K562 (cell line): Measurements from ENCODE around the gene MGAT5. TPM values are rescaled to one million over a fixed set of nuclear protein-coding genes. Genes with fewer than 3 reads are reported as not detected.

Experiments used
- SP2 ChIP-seq: IDR thresholded peaks from 2 replicates; pipeline ENCODE4 v1.6.1; 2011; ENCODE audit warnings: mild to moderate bottlenecking, low read depth, low read length, moderate library complexity; ENCODE audit not compliant: poor library complexity, severe bottlenecking; ENCODE audit errors: extremely low read depth
- ZNF184 ChIP-seq: sonication (generic); formaldehyde crosslinking; IDR thresholded peaks from 2 replicates; pipeline ENCODE4 v1.5.0; 2020; ENCODE audit warnings: missing genetic modification reagents
- polyA plus RNA-seq, 8 experiments: library from polyadenylated mRNA; depleted of rRNA in 4 of 8; stranded (reverse) in 5 of 8; unstranded in 3 of 8; fragments of >200 nt; fragmentation: Nextera tagmentation in 2 of 8; fragmentation: Illumina TruSeq in 1 of 8; extraction: Ambion mirVana in 2 of 8; extraction: Trizol in 1 of 8; gene quantifications; 2 replicates each; pipeline versions ENCODE4 v1.2.1 to v1.2.3, GENCODE V29; 2011 to 2014; ENCODE audit warnings: inconsistent platforms in 1 of 8, missing spikeins in 1 of 8
- total RNA-seq, 7 experiments: library from RNA; depleted of rRNA in 6 of 7; stranded (reverse); fragments of >200 nt in 6 of 7; fragmentation: Illumina TruSeq in 2 of 7; extraction: Trizol in 2 of 7; gene quantifications; 2 replicates each; pipeline versions ENCODE4 v1.2.1 to v1.2.3, GENCODE V29; 2011 to 2021; ENCODE audit warnings: low replicate concordance in 1 of 7
- TF ChIP-seq, protein P1 (sequence below): fragments of 450-650 bp; formaldehyde crosslinking; IDR thresholded peaks from 2 replicates; pipeline ENCODE4 v1.4.0; 2020; ENCODE audit warnings: mild to moderate bottlenecking, mixed read lengths
- TF ChIP-seq, protein P2 (sequence below): sonication (generic); formaldehyde crosslinking; IDR thresholded peaks from 2 replicates; pipeline ENCODE4 v1.8.0; 2023; ENCODE audit warnings: mild to moderate bottlenecking, missing genetic modification reagents
- TF ChIP-seq, protein P3 (sequence below), 2 experiments: fragments of 450-650 bp; formaldehyde crosslinking in 1 of 2; IDR thresholded peaks; 2 replicates each; pipeline versions ENCODE4 v1.4.0 to v1.6.1; 2014 to 2020; ENCODE audit warnings: mild to moderate bottlenecking in 2 of 2, borderline replicate concordance in 1 of 2, low read depth in 1 of 2
- TF ChIP-seq, protein P4 (sequence below): fragments of 450-650 bp; formaldehyde crosslinking; IDR thresholded peaks from 2 replicates; pipeline ENCODE4 v1.4.0; 2020; ENCODE audit warnings: mild to moderate bottlenecking, moderate library complexity
- TF ChIP-seq, protein P5 (sequence below): IDR thresholded peaks from 2 replicates; pipeline ENCODE4 v1.6.1; 2011; ENCODE audit warnings: borderline replicate concordance, low read depth, mild to moderate bottlenecking, moderate library complexity, low read length; ENCODE audit not compliant: insufficient read depth, poor library complexity, severe bottlenecking

MGAT5 gene
- total and polyA plus RNA-seq, 9 of the 15 experiments (the other 6 are each of a cell fraction or from before 2014, with no cell fraction given) = 1.6 to 18.6 (median 11.1) TPM

DNA sequence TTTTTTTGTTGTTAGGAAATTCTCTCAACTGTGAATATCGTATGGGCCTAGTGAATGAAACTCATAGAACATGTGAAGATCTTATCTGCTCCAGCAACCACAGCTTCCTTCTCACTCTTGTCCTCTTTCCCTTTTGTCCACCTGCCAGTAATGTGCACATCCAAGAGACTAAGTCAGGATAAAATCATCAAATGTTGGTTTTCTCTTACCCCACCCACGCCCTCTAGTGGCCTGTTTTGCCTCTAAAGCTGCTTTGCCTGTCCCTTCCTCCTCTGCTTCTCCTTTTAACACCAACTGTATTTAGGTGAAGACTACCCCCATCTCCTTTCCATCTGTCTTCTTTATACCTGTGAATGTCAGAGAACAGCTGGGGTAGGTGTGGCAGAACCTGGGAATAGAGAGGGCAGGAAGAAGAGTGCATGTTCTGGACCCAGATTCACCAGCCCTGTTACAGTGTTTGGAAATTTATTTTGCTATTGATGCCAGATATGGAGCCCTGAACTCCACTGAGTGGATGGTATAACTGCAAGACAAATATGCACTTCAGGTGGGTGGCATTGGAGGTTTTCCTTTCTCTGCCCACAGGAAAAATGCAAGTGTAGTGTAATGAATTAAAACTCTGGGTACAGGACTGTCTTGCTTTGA lies 8.4 kb upstream of the MGAT5 start (continued):
- TF ChIP-seq, protein P1, sequence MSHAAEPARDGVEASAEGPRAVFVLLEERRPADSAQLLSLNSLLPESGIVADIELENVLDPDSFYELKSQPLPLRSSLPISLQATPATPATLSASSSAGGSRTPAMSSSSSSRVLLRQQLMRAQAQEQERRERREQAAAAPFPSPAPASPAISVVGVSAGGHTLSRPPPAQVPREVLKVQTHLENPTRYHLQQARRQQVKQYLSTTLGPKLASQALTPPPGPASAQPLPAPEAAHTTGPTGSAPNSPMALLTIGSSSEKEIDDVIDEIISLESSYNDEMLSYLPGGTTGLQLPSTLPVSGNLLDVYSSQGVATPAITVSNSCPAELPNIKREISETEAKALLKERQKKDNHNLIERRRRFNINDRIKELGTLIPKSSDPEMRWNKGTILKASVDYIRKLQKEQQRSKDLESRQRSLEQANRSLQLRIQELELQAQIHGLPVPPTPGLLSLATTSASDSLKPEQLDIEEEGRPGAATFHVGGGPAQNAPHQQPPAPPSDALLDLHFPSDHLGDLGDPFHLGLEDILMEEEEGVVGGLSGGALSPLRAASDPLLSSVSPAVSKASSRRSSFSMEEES (CRISPR knock-in tag) = no peak
- TF ChIP-seq, protein P2, sequence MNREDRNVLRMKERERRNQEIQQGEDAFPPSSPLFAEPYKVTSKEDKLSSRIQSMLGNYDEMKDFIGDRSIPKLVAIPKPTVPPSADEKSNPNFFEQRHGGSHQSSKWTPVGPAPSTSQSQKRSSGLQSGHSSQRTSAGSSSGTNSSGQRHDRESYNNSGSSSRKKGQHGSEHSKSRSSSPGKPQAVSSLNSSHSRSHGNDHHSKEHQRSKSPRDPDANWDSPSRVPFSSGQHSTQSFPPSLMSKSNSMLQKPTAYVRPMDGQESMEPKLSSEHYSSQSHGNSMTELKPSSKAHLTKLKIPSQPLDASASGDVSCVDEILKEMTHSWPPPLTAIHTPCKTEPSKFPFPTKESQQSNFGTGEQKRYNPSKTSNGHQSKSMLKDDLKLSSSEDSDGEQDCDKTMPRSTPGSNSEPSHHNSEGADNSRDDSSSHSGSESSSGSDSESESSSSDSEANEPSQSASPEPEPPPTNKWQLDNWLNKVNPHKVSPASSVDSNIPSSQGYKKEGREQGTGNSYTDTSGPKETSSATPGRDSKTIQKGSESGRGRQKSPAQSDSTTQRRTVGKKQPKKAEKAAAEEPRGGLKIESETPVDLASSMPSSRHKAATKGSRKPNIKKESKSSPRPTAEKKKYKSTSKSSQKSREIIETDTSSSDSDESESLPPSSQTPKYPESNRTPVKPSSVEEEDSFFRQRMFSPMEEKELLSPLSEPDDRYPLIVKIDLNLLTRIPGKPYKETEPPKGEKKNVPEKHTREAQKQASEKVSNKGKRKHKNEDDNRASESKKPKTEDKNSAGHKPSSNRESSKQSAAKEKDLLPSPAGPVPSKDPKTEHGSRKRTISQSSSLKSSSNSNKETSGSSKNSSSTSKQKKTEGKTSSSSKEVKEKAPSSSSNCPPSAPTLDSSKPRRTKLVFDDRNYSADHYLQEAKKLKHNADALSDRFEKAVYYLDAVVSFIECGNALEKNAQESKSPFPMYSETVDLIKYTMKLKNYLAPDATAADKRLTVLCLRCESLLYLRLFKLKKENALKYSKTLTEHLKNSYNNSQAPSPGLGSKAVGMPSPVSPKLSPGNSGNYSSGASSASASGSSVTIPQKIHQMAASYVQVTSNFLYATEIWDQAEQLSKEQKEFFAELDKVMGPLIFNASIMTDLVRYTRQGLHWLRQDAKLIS (CRISPR knock-in tag) = no peak
- TF ChIP-seq, protein P3, sequence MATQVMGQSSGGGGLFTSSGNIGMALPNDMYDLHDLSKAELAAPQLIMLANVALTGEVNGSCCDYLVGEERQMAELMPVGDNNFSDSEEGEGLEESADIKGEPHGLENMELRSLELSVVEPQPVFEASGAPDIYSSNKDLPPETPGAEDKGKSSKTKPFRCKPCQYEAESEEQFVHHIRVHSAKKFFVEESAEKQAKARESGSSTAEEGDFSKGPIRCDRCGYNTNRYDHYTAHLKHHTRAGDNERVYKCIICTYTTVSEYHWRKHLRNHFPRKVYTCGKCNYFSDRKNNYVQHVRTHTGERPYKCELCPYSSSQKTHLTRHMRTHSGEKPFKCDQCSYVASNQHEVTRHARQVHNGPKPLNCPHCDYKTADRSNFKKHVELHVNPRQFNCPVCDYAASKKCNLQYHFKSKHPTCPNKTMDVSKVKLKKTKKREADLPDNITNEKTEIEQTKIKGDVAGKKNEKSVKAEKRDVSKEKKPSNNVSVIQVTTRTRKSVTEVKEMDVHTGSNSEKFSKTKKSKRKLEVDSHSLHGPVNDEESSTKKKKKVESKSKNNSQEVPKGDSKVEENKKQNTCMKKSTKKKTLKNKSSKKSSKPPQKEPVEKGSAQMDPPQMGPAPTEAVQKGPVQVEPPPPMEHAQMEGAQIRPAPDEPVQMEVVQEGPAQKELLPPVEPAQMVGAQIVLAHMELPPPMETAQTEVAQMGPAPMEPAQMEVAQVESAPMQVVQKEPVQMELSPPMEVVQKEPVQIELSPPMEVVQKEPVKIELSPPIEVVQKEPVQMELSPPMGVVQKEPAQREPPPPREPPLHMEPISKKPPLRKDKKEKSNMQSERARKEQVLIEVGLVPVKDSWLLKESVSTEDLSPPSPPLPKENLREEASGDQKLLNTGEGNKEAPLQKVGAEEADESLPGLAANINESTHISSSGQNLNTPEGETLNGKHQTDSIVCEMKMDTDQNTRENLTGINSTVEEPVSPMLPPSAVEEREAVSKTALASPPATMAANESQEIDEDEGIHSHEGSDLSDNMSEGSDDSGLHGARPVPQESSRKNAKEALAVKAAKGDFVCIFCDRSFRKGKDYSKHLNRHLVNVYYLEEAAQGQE (IDR thresholded peaks at IDR 0.05; ENCODE audit: borderline replicate concordance) = peak; percentile 60; the same call in 1 of the 2 replicates
- TF ChIP-seq, protein P3 (CRISPR knock-in tag; IDR thresholded peaks at IDR 0.05; ENCODE audit: low read depth) = no peak
- TF ChIP-seq ZNF184 (CRISPR knock-in tag) (no peak), SP2 (no peak)
- TF ChIP-seq, protein P4, sequence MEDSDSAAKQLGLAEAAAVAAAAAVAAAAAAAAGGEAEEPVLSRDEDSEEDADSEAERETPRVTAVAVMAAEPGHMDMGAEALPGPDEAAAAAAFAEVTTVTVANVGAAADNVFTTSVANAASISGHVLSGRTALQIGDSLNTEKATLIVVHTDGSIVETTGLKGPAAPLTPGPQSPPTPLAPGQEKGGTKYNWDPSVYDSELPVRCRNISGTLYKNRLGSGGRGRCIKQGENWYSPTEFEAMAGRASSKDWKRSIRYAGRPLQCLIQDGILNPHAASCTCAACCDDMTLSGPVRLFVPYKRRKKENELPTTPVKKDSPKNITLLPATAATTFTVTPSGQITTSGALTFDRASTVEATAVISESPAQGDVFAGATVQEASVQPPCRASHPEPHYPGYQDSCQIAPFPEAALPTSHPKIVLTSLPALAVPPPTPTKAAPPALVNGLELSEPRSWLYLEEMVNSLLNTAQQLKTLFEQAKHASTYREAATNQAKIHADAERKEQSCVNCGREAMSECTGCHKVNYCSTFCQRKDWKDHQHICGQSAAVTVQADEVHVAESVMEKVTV (CRISPR knock-in tag) = peak; percentile 49; the same call in 1 of the 2 replicates
- TF ChIP-seq, protein P5, sequence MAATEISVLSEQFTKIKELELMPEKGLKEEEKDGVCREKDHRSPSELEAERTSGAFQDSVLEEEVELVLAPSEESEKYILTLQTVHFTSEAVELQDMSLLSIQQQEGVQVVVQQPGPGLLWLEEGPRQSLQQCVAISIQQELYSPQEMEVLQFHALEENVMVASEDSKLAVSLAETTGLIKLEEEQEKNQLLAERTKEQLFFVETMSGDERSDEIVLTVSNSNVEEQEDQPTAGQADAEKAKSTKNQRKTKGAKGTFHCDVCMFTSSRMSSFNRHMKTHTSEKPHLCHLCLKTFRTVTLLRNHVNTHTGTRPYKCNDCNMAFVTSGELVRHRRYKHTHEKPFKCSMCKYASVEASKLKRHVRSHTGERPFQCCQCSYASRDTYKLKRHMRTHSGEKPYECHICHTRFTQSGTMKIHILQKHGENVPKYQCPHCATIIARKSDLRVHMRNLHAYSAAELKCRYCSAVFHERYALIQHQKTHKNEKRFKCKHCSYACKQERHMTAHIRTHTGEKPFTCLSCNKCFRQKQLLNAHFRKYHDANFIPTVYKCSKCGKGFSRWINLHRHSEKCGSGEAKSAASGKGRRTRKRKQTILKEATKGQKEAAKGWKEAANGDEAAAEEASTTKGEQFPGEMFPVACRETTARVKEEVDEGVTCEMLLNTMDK = peak; percentile 31
